Liver (tissue), 9 donors: ENCODE data around the gene TXNDC11. TPM values are rescaled to one million over a fixed set of nuclear protein-coding genes. Genes with fewer than 3 reads are reported as not detected.

Experiments
- DNase-seq: peaks from one replicate; pipeline ENCODE4 v3.0.0-alpha.2; 2017; ENCODE audit warnings: low spot score
- H3K27ac ChIP-seq, 2 donors: one replicate each; pipeline ENCODE4 v1.7.0; 2013; ENCODE audit warnings: inconsistent platforms in 2 of 2, low read length in 2 of 2, control low read depth in 1 of 2, low read depth in 1 of 2, mild to moderate bottlenecking in 1 of 2
- H3K27me3 ChIP-seq, 4 donors: one replicate each; pipeline versions ENCODE4 v1.6.1 to v1.7.0; 2013; ENCODE audit warnings: low read length in 3 of 4, inconsistent platforms in 1 of 4, mild to moderate bottlenecking in 1 of 4, moderate library complexity in 1 of 4; ENCODE audit not compliant: control insufficient read depth in 4 of 4, insufficient read depth in 4 of 4
- H3K36me3 ChIP-seq, 4 donors: one replicate each; pipeline versions ENCODE4 v1.6.1 to v1.7.0; 2013; ENCODE audit warnings: low read length in 3 of 4, mild to moderate bottlenecking in 3 of 4, low read depth in 1 of 4, moderate library complexity in 1 of 4; ENCODE audit not compliant: control insufficient read depth in 4 of 4, insufficient read depth in 3 of 4
- H3K4me1 ChIP-seq, 4 donors: one replicate each; pipeline versions ENCODE4 v1.6.1 to v1.7.0; 2013; ENCODE audit warnings: low read length in 3 of 4, mild to moderate bottlenecking in 3 of 4, moderate library complexity in 1 of 4; ENCODE audit not compliant: control insufficient read depth in 4 of 4, insufficient read depth in 4 of 4
- H3K4me3 ChIP-seq, 3 donors: one replicate each; pipeline versions ENCODE4 v1.6.1 to v1.7.0; 2013; ENCODE audit warnings: low read length in 3 of 3, control low read depth in 1 of 3, low read depth in 1 of 3, mild to moderate bottlenecking in 1 of 3
- H3K9ac ChIP-seq, 2 donors: one replicate each; pipeline ENCODE4 v1.7.0; 2013; ENCODE audit warnings: low read length in 2 of 2, mild to moderate bottlenecking in 2 of 2, moderate library complexity in 2 of 2, control low read depth in 1 of 2, low read depth in 1 of 2
- H3K9me3 ChIP-seq, 4 donors: one replicate each; pipeline versions ENCODE4 v1.6.1 to v1.7.0; 2013; ENCODE audit warnings: low read length in 3 of 4; ENCODE audit not compliant: control insufficient read depth in 4 of 4
- CTCF ChIP-seq: fragments of 150-350 bp; IDR thresholded peaks from 2 replicates; pipeline ENCODE4 v1.5.1; 2017; ENCODE audit warnings: improper control_type of control experiment, low read depth, low read length; ENCODE audit not compliant: missing input control
- EGR1 ChIP-seq, 2 donors: IDR thresholded peaks; 2 replicates each; pipeline ENCODE4 v1.6.1; 2016 to 2018; ENCODE audit warnings: antibody characterized with exemption in 2 of 2, low read depth in 2 of 2
- FOXA1 ChIP-seq: IDR thresholded peaks from 2 replicates; pipeline ENCODE4 v1.6.1; 2016; ENCODE audit warnings: antibody characterized with exemption
- FOXA2 ChIP-seq: IDR thresholded peaks from 2 replicates; pipeline ENCODE4 v1.6.1; 2016; ENCODE audit warnings: antibody characterized with exemption
- GABPA ChIP-seq, 2 donors: IDR thresholded peaks in 1 of 2; conservative IDR thresholded peaks in 1 of 2; 2 replicates each; pipeline ENCODE4 v1.6.1; 2016; ENCODE audit warnings: antibody characterized with exemption in 2 of 2, mild to moderate bottlenecking in 1 of 2, moderate library complexity in 1 of 2
- HNF4A ChIP-seq, 2 donors: conservative IDR thresholded peaks; 2 replicates each; pipeline ENCODE4 v1.6.1; 2016; ENCODE audit warnings: antibody characterized with exemption in 2 of 2, mild to moderate bottlenecking in 2 of 2
- JUND ChIP-seq, 2 donors: IDR thresholded peaks; 2 replicates each; pipeline ENCODE4 v1.6.1; 2016; ENCODE audit warnings: antibody characterized with exemption in 2 of 2
- NR2F2 ChIP-seq: IDR thresholded peaks from 2 replicates; pipeline ENCODE4 v1.6.1; 2016; ENCODE audit warnings: antibody characterized with exemption
- RAD21 ChIP-seq, 2 donors: IDR thresholded peaks; 2 replicates each; pipeline ENCODE4 v1.6.1; 2016; ENCODE audit warnings: antibody characterized with exemption in 2 of 2, mild to moderate bottlenecking in 2 of 2
- REST ChIP-seq: IDR thresholded peaks from 2 replicates; pipeline ENCODE4 v1.6.1; 2016; ENCODE audit warnings: antibody characterized with exemption, mild to moderate bottlenecking
- RXRA ChIP-seq, 2 donors: IDR thresholded peaks; 2 replicates each; pipeline ENCODE4 v1.6.1; 2017 to 2018; ENCODE audit warnings: antibody characterized with exemption in 2 of 2, mild to moderate bottlenecking in 1 of 2
- SP1 ChIP-seq: IDR thresholded peaks from 2 replicates; pipeline ENCODE4 v1.6.1; 2018; ENCODE audit warnings: antibody characterized with exemption, mild to moderate bottlenecking
- TAF1 ChIP-seq: conservative IDR thresholded peaks from 2 replicates; pipeline ENCODE4 v1.6.1; 2016; ENCODE audit warnings: antibody characterized with exemption, mild to moderate bottlenecking
- YY1 ChIP-seq: IDR thresholded peaks from 2 replicates; pipeline ENCODE4 v1.6.1; 2016; ENCODE audit warnings: antibody characterized with exemption, mild to moderate bottlenecking
- WGBS: extraction: QIAGEN DNeasy Blood & Tissue Kit; methylation state at CpG from one replicate; pipeline ENCODE4 v1.1.7; 2013; 5-methylcytosine and 5-hydroxymethylcytosine counted together
- polyA plus RNA-seq, 2 donors: library from polyadenylated mRNA; stranded (reverse) in 1 of 2; unstranded in 1 of 2; fragments of 200-250 nt in 1 of 2; fragments of >200 nt in 1 of 2; fragmentation: Nextera tagmentation in 1 of 2; extraction: Ambion mirVana in 1 of 2; gene quantifications; one replicate each; pipeline versions ENCODE4 v1.2.1 to v1.2.3, GENCODE V29; 2013 to 2015
- total RNA-seq, 2 donors: library from RNA; depleted of rRNA; stranded (reverse); fragments of >200 nt; gene quantifications; one replicate each; pipeline ENCODE4 v1.2.3, GENCODE V29; 2014
- TF ChIP-seq, protein P1 (sequence below): IDR thresholded peaks from 2 replicates; pipeline ENCODE4 v1.6.1; 2016; ENCODE audit warnings: antibody characterized with exemption
- donor health status: healthy.
- donor health status: healthy.
- donor health status: healthy.
- donor health status: healthy.
- donor health status: healthy.

Gene TXNDC11
- total and polyA plus RNA-seq, 4 donors: 26.4 to 63.5 (median 48.5) TPM

DNA sequence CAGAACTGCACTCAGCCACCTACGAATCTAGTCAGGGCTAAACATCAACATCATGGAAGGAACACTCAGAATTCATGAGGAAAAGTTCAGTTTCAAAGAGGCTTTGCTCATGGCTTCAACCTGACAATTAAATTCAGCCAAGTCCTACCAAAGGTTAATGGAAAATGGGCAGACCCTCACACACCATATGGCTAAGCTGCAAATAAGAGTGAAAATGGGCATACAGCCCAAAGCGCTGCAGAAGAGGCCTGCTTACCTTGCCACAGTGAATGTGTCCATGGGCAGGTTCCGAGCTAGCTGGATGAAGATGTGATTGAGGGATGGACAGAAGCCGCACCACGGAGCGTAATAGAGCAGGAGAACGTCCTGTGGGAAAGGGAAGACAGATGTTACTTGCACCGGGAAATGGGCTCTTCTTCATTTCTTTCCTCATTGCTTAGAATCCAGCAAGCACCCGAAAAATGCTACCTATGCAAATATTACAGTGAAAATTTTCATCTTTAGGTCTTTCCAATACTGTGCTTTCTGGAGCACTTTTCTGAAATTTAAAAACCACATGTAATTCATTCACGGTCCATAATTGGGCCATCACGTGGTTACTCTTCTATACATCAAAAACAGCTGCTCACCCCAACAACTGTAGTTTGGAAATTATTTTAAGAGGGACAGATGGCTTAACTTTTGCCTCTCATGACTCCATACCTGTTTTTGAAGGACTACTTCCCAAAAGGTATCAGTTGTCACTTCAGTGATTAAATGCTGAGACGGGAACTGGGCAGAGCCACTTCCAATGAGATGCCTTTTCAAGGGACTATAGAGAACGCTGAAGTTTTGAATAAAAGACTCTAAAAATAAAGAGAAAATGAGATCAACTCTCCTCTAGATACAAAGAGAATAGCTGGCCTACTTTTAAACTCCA lies 54.8 kb downstream of the TXNDC11 start:
- H3K4me1 ChIP-seq: peaks cover 0 to 4% (median 0%) of the 10 kb centered on the region in 4 donors
- no peak for TF ChIP-seq NR2F2
- no peak for TF ChIP-seq CTCF
- no peak for TF ChIP-seq TAF1
- no peak for TF ChIP-seq RAD21 (IDR thresholded peaks at IDR 0.05)
- no peak for TF ChIP-seq FOXA1
- TF ChIP-seq FOXA2: no peak
- TF ChIP-seq, protein P1, sequence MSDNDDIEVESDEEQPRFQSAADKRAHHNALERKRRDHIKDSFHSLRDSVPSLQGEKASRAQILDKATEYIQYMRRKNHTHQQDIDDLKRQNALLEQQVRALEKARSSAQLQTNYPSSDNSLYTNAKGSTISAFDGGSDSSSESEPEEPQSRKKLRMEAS: no peak
- no peak for TF ChIP-seq YY1
- no peak for TF ChIP-seq JUND (IDR thresholded peaks at IDR 0.05)
- no peak overlapping the region for H3K4me3 ChIP-seq
- peaks cover 17 to 73% (median 54%) of the 10 kb centered on the region in 4 donors for H3K36me3 ChIP-seq
- no peak for DNase-seq
- 95% methylated on average over 13 of the region's 13 CpGs for WGBS
- no peak overlapping the region for H3K9ac ChIP-seq
- H3K9me3 ChIP-seq: no peaks in the 10 kb centered on the region
- H3K27ac ChIP-seq: no peak overlapping the region
- no peaks in the 10 kb centered on the region for H3K27me3 ChIP-seq

GRCh38 chr16:11686713-11687380 lies 55.8 kb downstream of the TXNDC11 start:
- H3K4me3 ChIP-seq: no peak overlapping the region
- no peak overlapping the region for H3K9ac ChIP-seq
- no peaks in the 10 kb centered on the region for H3K9me3 ChIP-seq
- peaks cover 0 to 4% (median 3%) of the 10 kb centered on the region in 4 donors for H3K4me1 ChIP-seq
- H3K27me3 ChIP-seq: no peaks in the 10 kb centered on the region
- peaks cover 13 to 73% (median 61%) of the 10 kb centered on the region in 4 donors for H3K36me3 ChIP-seq
- TF ChIP-seq RXRA (IDR thresholded peaks at IDR 0.05): no peak
- no peak for TF ChIP-seq JUND (IDR thresholded peaks at IDR 0.05)
- no peak for TF ChIP-seq YY1
- TF ChIP-seq, protein P1: no peak
- no peak for TF ChIP-seq CTCF
- no peak for TF ChIP-seq EGR1 (IDR thresholded peaks at IDR 0.05; ENCODE audit: low read depth in 2 of 2)
- TF ChIP-seq RAD21 (IDR thresholded peaks at IDR 0.05): no peak
- no peak for TF ChIP-seq HNF4A (conservative IDR thresholded peaks at IDR 0.05)
- no peak for TF ChIP-seq SP1
- TF ChIP-seq GABPA (IDR thresholded peaks at IDR 0.05 in 1 of 2, conservative IDR thresholded peaks at IDR 0.05 in 1 of 2): no peak
- TF ChIP-seq NR2F2: no peak
- TF ChIP-seq FOXA1: no peak
- TF ChIP-seq REST: no peak
- WGBS: 91% methylated on average over 6 of the region's 6 CpGs
- DNase-seq: no peak
- no peak overlapping the region for H3K27ac ChIP-seq
